ENCODE results near the gene CCL1.
A peak's percentile ranks its signal among the peaks of the same experiment; 100 is the strongest.
"Not testable (repeated sequence)": the region's sequence is repeated elsewhere in the genome, so short reads cannot be mapped to it uniquely, and the experiment has no call there.

CCL1 gene

DNA sequence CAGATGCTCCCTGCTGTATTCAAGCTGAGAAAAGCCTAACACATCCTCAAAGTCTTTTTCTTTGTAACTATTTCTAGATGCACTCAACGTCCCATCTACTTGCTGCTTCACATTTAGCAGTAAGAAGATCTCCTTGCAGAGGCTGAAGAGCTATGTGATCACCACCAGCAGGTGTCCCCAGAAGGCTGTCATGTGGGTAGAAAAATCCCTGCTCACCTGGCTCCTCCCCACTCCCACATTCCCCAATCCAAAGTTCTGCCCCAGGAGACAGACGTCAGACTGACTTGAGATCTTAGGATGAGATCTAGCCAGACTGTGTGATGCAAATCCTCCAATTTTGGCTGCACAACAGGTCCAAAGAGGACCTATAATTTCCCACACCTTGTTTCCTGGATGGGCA, 5.6 kb downstream of the CCL1 start:
- DNase-seq, result peak in 1 of 2 experiments; percentile 13

DNA sequence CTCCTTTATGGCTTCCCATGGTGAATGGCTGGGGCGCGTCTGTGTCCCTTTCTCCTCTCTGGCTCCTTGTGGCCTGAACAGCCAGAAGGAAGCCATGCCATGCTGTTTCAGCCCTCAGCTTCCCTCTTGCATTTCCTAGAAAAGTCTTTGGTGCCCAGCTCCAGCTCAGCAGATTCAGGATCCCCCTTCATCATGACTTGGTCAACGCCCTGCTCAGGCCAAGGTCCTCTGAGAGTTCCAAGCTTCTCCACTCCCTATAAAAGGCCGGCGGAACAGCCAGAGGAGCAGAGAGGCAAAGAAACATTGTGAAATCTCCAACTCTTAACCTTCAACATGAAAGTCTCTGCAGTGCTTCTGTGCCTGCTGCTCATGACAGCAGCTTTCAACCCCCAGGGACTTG, 6.8 kb downstream of the CCL1 start, which contains the start of gene CCL13:
Gene CCL13, plus strand, starts transcription at position 287 of the 400 bp plus-strand sequence. Its CDS starts 47 bp downstream, at position 334.
- no peak for DNase-seq

DNA sequence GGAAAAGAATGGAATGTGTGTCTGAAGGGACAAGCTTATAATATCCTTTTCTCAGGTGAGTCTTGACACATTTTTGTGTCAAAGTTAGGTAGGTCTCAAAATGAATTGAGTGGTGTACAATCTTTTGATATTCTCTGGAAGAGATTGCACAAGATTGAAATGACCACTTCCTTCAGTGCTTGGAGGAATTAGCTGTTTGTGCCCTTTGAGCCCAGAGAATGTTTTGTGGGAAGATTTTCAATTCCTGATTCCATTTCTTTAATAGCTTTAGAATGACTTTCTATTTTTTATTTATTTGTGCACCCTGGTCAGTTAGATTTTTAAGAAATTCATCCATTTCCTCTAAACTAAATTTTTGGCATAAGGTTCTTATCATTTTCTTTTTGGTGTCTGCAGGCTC, 8.4 kb downstream of the CCL1 start:
- no peak for DNase-seq

GRCh38 chr17:34352191-34352590, 10.8 kb downstream of the CCL1 start:
- no peak for DNase-seq

- DNase-seq, result no peak
These were observed 11.9 kb downstream of the CCL1 start for GRCh38 chr17:34351096-34351495.

- DNase-seq, result no peak
These were observed 13.3 kb downstream of the CCL1 start for GRCh38 chr17:34349751-34350150.

DNA sequence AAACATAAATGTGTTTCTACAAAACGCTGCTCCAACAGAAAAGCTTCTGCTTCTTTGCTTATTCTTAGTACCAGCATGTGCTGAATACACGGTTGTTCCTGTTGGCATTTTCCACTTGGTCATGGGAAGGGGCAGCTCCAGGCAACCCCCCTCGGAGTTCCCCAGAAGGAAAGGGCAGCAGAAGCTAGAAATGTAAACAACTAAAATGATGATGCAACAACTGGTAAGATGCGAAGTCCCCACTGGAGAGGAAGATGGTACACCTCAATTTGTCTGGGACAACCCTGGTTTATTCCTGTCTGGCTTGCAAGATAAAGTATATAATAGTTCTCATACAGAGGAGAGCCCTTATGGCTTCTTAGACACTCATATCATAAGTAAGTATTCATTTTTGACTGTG, 16.0 kb downstream of the CCL1 start:
- DNase-seq, result no peak

- DNase-seq, result no peak
These were observed 21.1 kb downstream of the CCL1 start for GRCh38 chr17:34341916-34342315.

DNA sequence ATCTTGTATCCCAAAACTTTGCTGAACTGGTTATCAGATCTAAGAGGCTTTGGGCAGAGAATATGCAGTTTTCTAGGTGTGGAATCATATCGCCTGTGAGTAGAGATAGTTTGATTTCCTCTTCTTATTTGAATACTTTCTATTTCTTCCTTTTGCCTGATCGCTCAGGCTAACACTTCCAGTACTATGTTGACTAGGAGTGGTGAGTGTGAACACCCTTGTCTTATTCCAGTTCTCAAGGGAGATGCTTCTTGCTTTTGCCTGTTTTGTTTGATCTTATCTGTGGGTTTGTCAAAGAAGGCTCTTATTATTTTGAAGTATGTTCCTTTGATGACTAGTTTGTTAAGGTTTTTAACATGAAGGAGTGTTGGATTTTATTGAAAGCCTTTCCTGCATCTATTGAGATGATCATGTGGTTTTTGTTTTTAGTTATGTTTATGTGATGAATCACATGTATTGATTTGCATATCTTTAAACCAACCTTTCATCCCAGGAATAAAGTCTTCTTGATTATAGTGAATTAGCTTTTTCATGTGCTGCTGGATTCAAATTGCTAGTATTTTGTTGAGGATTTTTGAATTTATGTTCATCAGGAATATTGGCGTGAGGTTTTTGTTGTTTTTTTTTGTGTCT, 23.8 kb downstream of the CCL1 start:
- no peak for DNase-seq

GRCh38 chr17:34337701-34338100, 25.3 kb downstream of the CCL1 start:
- DNase-seq, result peak; percentile 28 to 64

DNA sequence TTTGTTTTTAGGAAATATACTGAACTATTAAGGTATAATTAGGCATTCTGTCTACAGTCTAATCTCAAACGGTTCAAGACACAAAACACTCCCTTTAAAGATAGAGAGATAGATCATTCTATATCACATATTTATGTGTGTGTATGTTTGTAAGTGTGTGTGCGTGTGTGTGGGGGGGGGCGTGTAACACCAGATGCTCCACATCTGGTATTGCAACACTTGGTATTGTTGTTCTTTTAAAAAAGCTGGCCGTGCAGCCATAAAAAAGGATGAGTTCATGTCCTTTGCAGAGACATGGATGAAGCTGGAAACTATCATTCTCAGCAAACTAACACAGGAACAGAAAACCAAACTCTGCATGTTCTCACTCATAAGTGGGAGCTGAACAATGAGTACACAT, 35.5 kb downstream of the CCL1 start:
- DNase-seq, result not testable (repeated sequence)

DNA sequence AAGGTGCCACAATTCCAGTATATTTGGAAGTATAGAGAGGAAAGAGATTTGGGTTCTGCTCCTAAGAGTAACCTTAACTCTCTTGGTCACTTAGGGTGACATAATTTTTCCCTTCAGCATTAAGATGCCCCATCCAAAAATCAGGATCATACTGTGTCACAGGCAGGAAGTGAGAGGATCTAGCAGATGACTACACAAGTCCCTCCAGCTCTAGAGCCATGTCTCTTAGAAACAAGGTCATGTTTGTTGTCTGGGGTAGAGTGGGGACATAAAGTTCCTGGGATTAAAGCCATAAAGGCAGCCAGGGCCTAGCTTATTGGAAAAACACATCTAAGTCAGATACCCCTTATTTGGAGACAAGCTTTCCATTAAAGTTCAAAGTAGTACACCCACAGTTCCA, 41.1 kb downstream of the CCL1 start:
- no peak for DNase-seq

DNA sequence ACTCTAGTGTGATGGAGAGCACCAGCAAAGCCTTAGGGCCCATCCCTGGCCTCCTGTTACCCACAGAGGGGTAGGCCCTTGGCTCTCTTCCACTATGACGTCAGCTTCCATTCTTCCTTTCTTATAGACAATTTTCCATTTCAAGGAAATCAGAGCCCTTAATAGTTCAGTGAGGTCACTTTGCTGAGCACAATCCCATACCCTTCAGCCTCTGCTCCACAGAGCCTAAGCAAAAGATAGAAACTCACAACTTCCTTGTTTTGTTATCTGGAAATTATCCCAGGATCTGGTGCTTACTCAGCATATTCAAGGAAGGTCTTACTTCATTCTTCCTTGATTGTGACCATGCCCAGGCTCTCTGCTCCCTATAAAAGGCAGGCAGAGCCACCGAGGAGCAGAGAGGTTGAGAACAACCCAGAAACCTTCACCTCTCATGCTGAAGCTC, 44.0 kb downstream of the CCL1 start, which contains the start of gene CCL8:
Gene CCL8, plus strand, starts transcription at position 397 of the 445 bp plus-strand sequence. CDS start 67 bp downstream, outside the sequence.
- DNase-seq, result no peak

- DNase-seq, result peak in 1 of 2 experiments; percentile 25
These were observed 44.6 kb downstream of the CCL1 start for GRCh38 chr17:34318474-34318873.

DNA sequence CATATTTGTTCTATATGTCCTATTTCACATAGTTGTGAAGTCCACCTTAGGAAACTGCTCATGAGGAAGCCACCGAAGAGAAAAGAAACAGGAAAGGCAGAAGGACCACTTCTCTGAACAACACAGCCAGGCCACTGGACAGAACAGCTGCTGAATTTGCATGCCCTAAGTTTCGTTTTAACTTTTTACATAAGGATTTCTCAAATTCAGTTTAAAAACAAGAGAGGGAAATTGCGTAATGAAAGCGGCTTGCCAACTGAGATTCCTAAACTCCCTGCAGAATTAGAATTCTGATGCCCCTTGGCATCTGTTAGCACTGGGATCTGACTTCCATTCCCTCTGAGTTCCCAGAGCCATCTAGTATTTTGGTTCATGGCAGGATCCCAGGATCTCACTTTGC, 48.8 kb downstream of the CCL1 start:
- DNase-seq, result no peak

DNA sequence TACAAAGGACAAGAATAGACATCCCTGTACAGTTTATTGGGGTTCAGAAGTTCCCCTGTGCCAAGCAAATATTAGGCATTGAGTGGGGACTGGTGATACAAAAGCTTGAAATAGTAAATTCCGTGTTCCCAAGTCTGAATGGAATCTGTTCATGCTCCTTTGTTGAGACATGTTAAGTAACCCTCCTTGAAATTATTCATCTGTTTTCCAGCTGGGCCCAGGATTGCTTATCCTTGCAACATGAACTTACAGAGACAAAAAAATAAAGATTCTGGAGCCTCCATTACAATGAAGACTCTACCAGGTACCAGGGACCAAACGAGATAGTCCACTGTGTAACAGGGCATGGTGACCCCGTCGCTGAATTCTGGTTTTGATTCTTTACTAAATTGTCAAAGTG, 49.9 kb downstream of the CCL1 start:
- DNase-seq, result no peak

GRCh38 chr17:34312080-34312479, 51.0 kb downstream of the CCL1 start:
- no peak for DNase-seq

DNA sequence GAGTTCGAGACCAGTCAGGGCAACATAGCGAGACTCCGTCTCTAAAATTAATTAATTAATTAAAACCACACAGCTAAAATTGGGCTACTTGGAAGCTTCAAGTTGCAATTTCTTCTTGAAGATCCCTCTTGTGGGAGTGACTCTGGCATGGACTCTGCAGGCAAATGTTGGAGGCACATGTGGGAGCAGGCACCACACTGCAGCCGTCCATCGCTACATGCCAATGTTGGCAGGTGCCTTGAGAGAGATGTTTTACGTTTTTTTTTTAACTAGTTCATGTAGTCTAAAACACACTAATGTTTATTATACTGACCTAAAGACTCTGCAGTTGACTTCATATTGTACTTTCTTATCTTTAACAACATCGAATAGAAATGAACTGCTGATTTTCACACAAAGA, 51.7 kb downstream of the CCL1 start:
- no peak for DNase-seq

Data from NCI-H526 (cell line).